ENCODE data around the gene TNNT2.

Gene TNNT2

DNA sequence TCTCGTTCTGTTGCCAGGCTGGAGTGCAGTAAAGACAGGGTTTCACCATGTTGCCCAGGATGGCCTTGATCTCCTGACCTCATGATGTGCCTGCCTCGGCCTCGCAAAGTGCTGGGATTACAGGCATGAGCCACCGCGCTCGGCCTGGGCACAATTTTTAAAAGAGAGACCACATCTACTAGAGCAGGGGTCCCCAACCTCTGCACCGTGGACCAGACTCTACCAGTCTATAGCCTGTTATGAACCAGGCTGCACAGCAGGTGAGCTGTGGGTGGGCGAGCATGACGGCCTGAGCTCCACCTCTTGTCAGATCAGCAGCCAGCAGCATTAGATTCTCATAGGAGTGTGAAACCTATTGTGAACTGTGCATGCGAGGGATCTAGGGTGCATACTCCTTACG lies 20.8 kb downstream of the TNNT2 start:
- Histone ChIP-seq H3K4me1 (ENCODE audit: control insufficient read depth, insufficient read depth, low read length, unreplicated experiment) (no peaks in the 10 kb centered on the region), H3K27me3 (ENCODE audit: insufficient read depth, low read length) (peaks cover 19% of the 10 kb centered on the region), H2AFZ (ENCODE audit: low read length, unreplicated experiment) (no peak overlapping the region)

DNA sequence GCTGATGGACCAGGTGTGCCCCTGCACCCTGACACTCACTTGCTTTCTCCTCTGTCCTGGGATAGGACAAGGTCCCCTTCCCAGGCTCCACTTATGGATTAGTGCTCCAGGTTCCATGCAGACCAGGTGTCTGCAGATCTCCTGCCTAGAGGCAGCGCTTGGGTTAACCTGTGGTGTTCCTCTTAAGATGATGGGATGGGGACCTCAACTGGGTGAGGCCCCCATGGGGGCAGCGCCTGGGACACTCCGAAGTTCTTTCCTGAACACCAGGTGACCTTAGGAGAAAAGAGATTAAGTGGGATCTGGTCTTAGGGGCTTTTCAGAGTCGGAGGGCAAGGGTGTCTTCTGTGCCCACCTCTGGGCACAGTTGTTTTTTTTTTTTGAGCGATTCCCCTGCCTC lies 21.2 kb downstream of the TNNT2 start:
- H3K79me2 ChIP-seq (ENCODE audit: control insufficient read depth, insufficient read depth, low read length, unreplicated experiment) = no peaks in the 10 kb centered on the region
- H3K27me3 ChIP-seq (ENCODE audit: insufficient read depth, low read length) = peaks cover 22% of the 10 kb centered on the region
- H3K27ac ChIP-seq (ENCODE audit: low read depth, low read length) = no peak overlapping the region
- H2AFZ ChIP-seq (ENCODE audit: low read length, unreplicated experiment) = no peak overlapping the region
- no peak overlapping the region for H3K4me3 ChIP-seq (ENCODE audit: low read depth, low read length)
- no peaks in the 10 kb centered on the region for H3K4me1 ChIP-seq (ENCODE audit: control insufficient read depth, insufficient read depth, low read length, unreplicated experiment)
- H3K36me3 ChIP-seq (ENCODE audit: insufficient read depth, low read length) = no peaks in the 10 kb centered on the region

More for the DNA sequence above, 20.8 kb downstream of the TNNT2 start:
- Histone ChIP-seq H3K4me3 (ENCODE audit: low read depth, low read length) (no peak overlapping the region), H3K36me3 (ENCODE audit: insufficient read depth, low read length) (no peaks in the 10 kb centered on the region), H3K79me2 (ENCODE audit: control insufficient read depth, insufficient read depth, low read length, unreplicated experiment) (no peaks in the 10 kb centered on the region), H3K27ac (ENCODE audit: low read depth, low read length) (no peak overlapping the region)

DNA sequence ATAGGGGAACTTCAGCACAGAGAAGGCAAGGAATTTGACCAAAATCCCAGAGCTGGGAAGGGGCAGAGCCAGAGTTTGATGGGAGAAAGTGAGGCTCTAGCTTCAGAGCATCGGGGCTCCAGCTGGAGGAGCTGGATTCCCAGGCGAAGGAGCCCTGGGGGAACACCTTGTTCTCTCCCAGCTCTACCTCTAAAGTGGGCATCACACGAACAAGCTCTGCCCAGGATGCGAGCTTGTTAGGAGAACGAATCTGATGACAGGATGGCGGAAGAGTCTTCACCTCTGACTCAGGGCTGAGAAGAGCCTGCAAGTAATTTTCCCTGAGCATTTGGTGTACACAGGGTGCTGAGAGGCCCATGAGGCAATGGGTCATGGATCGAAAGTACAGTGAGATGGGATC lies 22.0 kb downstream of the TNNT2 start:
- peaks cover 22% of the 10 kb centered on the region for H3K27me3 ChIP-seq (ENCODE audit: insufficient read depth, low read length)
- no peaks in the 10 kb centered on the region for H3K36me3 ChIP-seq (ENCODE audit: insufficient read depth, low read length)
- H3K79me2 ChIP-seq (ENCODE audit: control insufficient read depth, insufficient read depth, low read length, unreplicated experiment) = no peaks in the 10 kb centered on the region
- no peak overlapping the region for H3K4me3 ChIP-seq (ENCODE audit: low read depth, low read length)
- H2AFZ ChIP-seq (ENCODE audit: low read length, unreplicated experiment) = no peak overlapping the region
- H3K27ac ChIP-seq (ENCODE audit: low read depth, low read length) = no peak overlapping the region
- H3K4me1 ChIP-seq (ENCODE audit: control insufficient read depth, insufficient read depth, low read length, unreplicated experiment) = no peaks in the 10 kb centered on the region

DNA sequence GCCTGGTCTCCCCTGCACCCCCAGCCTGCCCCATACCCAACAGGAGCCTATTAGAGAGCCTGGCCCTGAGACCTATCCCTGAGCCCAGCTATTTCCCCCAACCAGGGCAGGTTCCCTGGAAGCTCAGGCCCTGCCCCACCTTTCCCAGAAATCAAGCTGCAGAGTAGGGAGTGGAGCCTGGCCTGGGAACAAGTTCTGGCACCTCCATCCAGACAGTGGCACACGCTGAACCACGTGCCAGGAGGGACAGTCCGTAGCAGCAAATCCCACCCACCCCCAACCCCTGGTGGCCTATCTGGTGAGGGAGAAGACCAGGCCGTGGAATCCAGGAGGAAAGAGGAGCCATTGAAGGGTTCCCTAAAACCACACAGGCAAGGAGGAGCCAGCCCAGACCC lies 22.6 kb downstream of the TNNT2 start:
- no peaks in the 10 kb centered on the region for H3K36me3 ChIP-seq (ENCODE audit: insufficient read depth, low read length)
- peaks cover 22% of the 10 kb centered on the region for H3K27me3 ChIP-seq (ENCODE audit: insufficient read depth, low read length)
- H3K4me3 ChIP-seq (ENCODE audit: low read depth, low read length) = no peak overlapping the region
- H3K4me1 ChIP-seq (ENCODE audit: control insufficient read depth, insufficient read depth, low read length, unreplicated experiment) = no peaks in the 10 kb centered on the region
- no peak overlapping the region for H3K27ac ChIP-seq (ENCODE audit: low read depth, low read length)
- no peak overlapping the region for H2AFZ ChIP-seq (ENCODE audit: low read length, unreplicated experiment)
- H3K79me2 ChIP-seq (ENCODE audit: control insufficient read depth, insufficient read depth, low read length, unreplicated experiment) = no peaks in the 10 kb centered on the region

DNA sequence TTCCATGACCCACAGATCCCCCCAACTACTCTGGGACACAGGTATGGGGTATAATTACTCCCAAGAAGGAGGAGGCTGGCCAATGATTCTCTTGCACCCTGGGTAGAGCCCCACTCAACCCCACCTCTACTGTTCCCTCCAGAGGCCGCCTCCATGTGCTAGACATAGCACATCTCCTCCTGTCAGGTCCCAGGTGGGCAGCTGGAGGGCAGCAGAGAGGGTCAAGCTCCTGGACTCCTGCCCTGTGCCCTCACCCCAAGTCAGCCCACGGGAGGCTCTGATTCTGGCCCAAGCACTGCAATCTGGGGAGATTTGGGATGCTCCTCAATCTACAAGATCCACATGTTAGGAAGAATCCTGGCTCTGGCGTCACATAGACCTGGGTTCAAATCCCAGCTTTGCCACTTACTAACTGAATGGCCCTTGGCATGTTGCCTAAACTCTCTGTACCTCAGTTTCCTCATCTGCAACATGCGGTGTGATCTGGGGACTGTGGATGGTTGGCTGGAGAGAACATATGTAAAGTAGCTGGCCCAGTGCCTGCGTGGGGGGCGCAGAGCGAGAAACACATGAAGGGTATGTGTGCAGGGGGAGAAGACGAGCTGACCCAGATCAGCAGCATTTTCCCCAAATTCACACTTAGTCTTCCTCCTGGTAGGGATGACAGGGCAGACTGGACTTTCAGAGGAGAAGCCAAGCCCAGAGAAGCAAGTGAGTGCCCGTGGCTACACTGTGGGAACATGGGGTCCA lies 23.2 kb downstream of the TNNT2 start:
- Histone ChIP-seq H3K4me1 (ENCODE audit: control insufficient read depth, insufficient read depth, low read length, unreplicated experiment) (no peaks in the 10 kb centered on the region), H3K27ac (ENCODE audit: low read depth, low read length) (no peak overlapping the region), H3K79me2 (ENCODE audit: control insufficient read depth, insufficient read depth, low read length, unreplicated experiment) (no peaks in the 10 kb centered on the region), H3K36me3 (ENCODE audit: insufficient read depth, low read length) (no peaks in the 10 kb centered on the region), H2AFZ (ENCODE audit: low read length, unreplicated experiment) (no peak overlapping the region), H3K4me3 (ENCODE audit: low read depth, low read length) (no peak overlapping the region), H3K27me3 (ENCODE audit: insufficient read depth, low read length) (peaks cover 22% of the 10 kb centered on the region)

DNA sequence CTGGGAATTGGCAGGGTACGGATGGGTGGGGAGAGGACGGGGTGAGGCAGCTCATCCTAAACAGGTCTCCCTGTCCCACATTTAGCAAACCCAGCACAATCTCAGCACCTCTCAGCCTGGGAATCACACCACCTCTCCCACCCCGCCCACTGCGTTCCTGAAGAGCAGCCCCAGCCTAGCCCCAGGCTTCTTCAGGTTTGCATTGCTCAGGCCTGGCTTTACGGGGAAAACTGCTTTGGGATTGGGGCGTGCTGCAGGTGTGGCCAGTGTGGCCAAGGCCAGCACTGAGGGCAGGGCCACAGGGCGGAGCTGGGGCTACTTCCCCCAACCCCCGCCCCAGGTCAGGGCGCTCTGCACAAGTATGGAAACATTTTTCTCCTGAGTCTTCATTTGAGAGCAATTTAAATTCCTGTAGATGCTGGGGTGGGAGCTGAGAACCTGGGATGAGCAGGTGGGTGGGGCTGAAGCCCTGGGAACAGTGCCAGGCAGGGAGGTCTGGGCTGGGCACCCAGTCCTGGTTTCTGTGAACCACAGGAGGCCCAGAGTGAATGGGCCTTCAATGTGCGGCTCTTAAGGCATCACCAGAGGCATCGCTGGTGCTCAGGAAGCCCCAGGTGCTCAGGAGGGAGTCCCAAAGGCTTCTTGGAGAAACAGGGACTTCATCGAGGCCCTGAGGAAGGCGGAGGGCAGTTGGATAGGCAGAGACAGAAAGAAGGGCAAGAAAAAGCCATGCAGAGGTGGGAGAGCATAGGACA lies 24.1 kb downstream of the TNNT2 start:
- Histone ChIP-seq H3K27me3 (ENCODE audit: insufficient read depth, low read length) (peaks cover 22% of the 10 kb centered on the region), H3K4me1 (ENCODE audit: control insufficient read depth, insufficient read depth, low read length, unreplicated experiment) (no peaks in the 10 kb centered on the region), H3K4me3 (ENCODE audit: low read depth, low read length) (no peak overlapping the region), H3K79me2 (ENCODE audit: control insufficient read depth, insufficient read depth, low read length, unreplicated experiment) (no peaks in the 10 kb centered on the region), H2AFZ (ENCODE audit: low read length, unreplicated experiment) (no peak overlapping the region), H3K36me3 (ENCODE audit: insufficient read depth, low read length) (no peaks in the 10 kb centered on the region), H3K27ac (ENCODE audit: low read depth, low read length) (no peak overlapping the region)

DNA sequence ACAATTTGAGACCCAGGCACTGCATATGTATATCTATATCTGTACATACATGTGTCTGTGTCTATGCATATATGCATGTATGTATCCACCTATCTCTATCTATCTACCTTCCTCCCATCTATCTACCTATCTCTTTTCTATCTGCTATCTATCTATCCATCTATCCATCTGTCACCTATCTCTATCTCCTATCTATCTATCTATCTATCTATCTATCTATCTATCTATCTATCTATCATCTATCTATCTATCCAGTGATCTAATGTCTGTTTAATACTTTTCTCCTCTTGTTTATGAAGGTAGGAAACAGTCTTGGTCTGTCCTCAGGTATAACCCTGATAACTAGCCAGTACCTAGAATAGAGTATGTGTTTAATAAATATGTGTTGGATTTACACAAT lies 25.9 kb downstream of the TNNT2 start:
- Histone ChIP-seq H2AFZ (ENCODE audit: low read length, unreplicated experiment) (no peak overlapping the region), H3K4me3 (ENCODE audit: low read depth, low read length) (no peak overlapping the region), H3K27me3 (ENCODE audit: insufficient read depth, low read length) (peaks cover 22% of the 10 kb centered on the region), H3K36me3 (ENCODE audit: insufficient read depth, low read length) (no peaks in the 10 kb centered on the region), H3K79me2 (ENCODE audit: control insufficient read depth, insufficient read depth, low read length, unreplicated experiment) (no peaks in the 10 kb centered on the region), H3K27ac (ENCODE audit: low read depth, low read length) (no peak overlapping the region), H3K4me1 (ENCODE audit: control insufficient read depth, insufficient read depth, low read length, unreplicated experiment) (no peaks in the 10 kb centered on the region)

DNA sequence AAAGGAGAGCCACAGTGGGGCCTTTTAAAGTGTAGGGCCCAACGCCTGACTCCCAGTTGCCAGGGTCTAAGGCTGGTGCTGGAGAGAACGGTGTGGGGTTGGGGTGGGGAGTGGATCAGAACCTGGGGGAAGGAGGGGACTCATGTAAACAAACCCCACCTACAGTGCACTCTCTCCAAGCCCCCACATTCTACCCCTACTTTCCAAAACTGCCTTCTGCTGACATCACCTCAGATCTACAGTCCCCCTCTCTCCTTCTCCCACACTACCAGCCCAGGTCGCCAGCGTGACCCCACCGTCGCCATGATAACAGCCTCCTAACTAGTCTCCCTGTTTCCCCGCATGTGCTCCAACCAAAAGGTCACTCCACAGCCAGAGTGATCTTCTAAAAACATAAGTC lies 26.6 kb downstream of the TNNT2 start:
- H2AFZ ChIP-seq (ENCODE audit: low read length, unreplicated experiment) = no peak overlapping the region
- H3K36me3 ChIP-seq (ENCODE audit: insufficient read depth, low read length) = no peaks in the 10 kb centered on the region
- no peaks in the 10 kb centered on the region for H3K79me2 ChIP-seq (ENCODE audit: control insufficient read depth, insufficient read depth, low read length, unreplicated experiment)
- H3K27ac ChIP-seq (ENCODE audit: low read depth, low read length) = no peak overlapping the region
- no peaks in the 10 kb centered on the region for H3K4me1 ChIP-seq (ENCODE audit: control insufficient read depth, insufficient read depth, low read length, unreplicated experiment)
- H3K4me3 ChIP-seq (ENCODE audit: low read depth, low read length) = no peak overlapping the region
- H3K27me3 ChIP-seq (ENCODE audit: insufficient read depth, low read length) = peaks cover 22% of the 10 kb centered on the region

DNA sequence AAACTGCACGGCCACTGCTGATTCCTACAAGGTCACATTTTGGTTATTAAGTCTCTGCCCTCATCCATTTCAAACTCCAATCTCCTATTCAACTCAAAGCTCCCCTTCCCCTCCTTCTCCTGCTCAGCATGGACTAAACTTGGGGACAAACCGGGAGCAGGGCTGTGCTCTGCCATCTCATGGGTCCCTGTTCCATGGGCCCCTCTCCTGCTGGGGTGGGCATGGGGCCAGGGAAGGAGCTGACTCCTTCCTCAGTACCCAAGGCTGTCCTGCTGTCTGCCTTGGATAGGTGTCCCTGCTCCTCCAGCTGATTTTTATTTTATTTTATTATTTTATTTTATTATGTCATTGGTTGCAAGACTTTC lies 27.1 kb downstream of the TNNT2 start:
- Histone ChIP-seq H3K27ac (ENCODE audit: low read depth, low read length) (no peak overlapping the region), H3K4me3 (ENCODE audit: low read depth, low read length) (no peak overlapping the region), H3K27me3 (ENCODE audit: insufficient read depth, low read length) (peaks cover 19% of the 10 kb centered on the region), H3K36me3 (ENCODE audit: insufficient read depth, low read length) (no peaks in the 10 kb centered on the region), H3K79me2 (ENCODE audit: control insufficient read depth, insufficient read depth, low read length, unreplicated experiment) (no peaks in the 10 kb centered on the region), H2AFZ (ENCODE audit: low read length, unreplicated experiment) (no peak overlapping the region), H3K4me1 (ENCODE audit: control insufficient read depth, insufficient read depth, low read length, unreplicated experiment) (no peaks in the 10 kb centered on the region)

DNA sequence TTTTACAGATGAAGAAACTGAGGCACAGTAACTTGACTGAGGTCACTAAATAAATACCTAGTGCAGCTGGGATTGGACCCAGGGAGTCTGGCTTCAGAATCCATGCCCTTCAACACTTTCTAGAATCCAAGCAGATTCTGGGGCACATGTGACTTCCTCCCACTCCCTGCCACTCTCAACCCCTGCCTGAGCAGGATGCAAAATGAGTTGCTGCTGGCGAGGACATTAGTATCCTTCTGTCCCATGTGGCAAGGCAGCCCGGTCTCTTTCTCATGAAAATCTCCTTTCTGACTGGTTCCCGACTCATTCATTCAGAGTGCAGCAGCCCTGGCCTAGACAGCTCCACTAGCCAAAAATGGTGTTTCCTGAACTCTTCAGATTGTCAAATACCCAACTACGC lies 28.4 kb downstream of the TNNT2 start:
- Histone ChIP-seq H3K27me3 (ENCODE audit: insufficient read depth, low read length) (peaks cover 22% of the 10 kb centered on the region), H3K4me3 (ENCODE audit: low read depth, low read length) (no peak overlapping the region), H3K79me2 (ENCODE audit: control insufficient read depth, insufficient read depth, low read length, unreplicated experiment) (no peaks in the 10 kb centered on the region), H3K27ac (ENCODE audit: low read depth, low read length) (no peak overlapping the region), H3K4me1 (ENCODE audit: control insufficient read depth, insufficient read depth, low read length, unreplicated experiment) (no peaks in the 10 kb centered on the region), H3K36me3 (ENCODE audit: insufficient read depth, low read length) (no peaks in the 10 kb centered on the region), H2AFZ (ENCODE audit: low read length, unreplicated experiment) (no peak overlapping the region)

DNA sequence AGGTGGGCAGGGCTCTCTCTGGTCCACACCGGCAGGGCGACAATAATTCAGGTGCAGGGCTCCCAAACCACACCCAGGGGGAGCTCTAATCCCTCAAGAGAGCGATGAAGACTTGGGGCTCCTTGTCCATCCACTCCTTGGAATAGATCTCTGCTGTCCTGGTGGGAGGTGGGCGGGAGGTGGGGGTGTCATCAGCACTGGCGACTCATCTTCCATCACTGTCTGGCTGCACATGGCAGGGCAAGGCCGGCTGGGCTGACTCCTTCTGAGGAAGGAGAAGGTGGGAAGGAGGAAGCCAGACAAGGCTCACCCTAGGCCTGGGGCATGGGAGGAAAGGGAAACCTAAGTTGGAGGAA lies 29.3 kb downstream of the TNNT2 start:
- H3K4me3 ChIP-seq (ENCODE audit: low read depth, low read length) = no peak overlapping the region
- H3K4me1 ChIP-seq (ENCODE audit: control insufficient read depth, insufficient read depth, low read length, unreplicated experiment) = no peaks in the 10 kb centered on the region
- no peaks in the 10 kb centered on the region for H3K79me2 ChIP-seq (ENCODE audit: control insufficient read depth, insufficient read depth, low read length, unreplicated experiment)
- no peaks in the 10 kb centered on the region for H3K36me3 ChIP-seq (ENCODE audit: insufficient read depth, low read length)
- peaks cover 27% of the 10 kb centered on the region for H3K27me3 ChIP-seq (ENCODE audit: insufficient read depth, low read length)
- H2AFZ ChIP-seq (ENCODE audit: low read length, unreplicated experiment) = no peak overlapping the region
- no peak overlapping the region for H3K27ac ChIP-seq (ENCODE audit: low read depth, low read length)
